Measurements from ENCODE around the gene RBBP8NL. TPM values are rescaled to one million over a fixed set of nuclear protein-coding genes. Genes with fewer than 3 reads are reported as not detected.
A peak's percentile ranks its signal among the peaks of the same experiment; 100 is the strongest.

Gene RBBP8NL
- total RNA-seq, 1 donor from 2014 or later, result 0.10 TPM

DNA sequence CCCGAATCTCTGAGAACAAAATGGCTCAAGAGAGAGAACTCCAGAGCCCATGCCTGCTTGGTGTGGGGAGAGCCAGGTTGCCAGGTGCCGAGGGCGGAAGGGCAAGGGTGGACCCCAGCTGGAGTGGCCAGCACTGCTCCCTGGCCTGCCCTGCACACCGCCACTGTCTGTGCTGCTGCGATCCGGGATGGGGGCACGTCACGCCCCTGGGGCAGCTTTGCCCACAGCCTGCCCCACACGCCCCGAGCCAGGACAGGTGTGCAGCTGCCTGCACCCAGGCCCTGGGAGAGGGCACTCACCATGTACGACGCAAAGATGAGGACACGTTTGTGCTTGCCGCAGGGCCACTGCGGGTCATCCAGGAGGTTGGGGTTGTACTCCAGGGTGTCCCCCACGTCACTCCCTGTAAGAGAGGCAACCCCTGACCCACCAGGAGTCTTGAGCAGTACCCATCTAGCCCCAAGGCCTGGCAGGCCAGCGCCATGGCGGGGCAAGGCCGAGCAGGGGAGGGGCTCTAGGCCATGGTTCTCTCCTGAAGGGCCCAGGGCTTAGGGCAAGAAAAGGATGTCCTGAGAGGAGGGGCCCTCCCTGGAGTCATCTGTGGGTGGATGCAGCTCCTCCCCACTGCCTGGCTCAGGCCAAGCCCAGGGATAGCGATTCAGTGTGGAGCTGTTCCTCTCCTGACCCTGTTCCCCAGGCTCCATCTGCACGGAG lies 34.6 kb downstream of the RBBP8NL start:
- H3K4me1 Mint-ChIP-seq (ENCODE audit: unreplicated experiment), result peaks cover 6% of the 10 kb centered on the region
- DNase-seq (ENCODE audit: low spot score), result no peak
- H3K4me3 Mint-ChIP-seq (ENCODE audit: unreplicated experiment), result no peak overlapping the region
- TF ChIP-seq, protein P1, sequence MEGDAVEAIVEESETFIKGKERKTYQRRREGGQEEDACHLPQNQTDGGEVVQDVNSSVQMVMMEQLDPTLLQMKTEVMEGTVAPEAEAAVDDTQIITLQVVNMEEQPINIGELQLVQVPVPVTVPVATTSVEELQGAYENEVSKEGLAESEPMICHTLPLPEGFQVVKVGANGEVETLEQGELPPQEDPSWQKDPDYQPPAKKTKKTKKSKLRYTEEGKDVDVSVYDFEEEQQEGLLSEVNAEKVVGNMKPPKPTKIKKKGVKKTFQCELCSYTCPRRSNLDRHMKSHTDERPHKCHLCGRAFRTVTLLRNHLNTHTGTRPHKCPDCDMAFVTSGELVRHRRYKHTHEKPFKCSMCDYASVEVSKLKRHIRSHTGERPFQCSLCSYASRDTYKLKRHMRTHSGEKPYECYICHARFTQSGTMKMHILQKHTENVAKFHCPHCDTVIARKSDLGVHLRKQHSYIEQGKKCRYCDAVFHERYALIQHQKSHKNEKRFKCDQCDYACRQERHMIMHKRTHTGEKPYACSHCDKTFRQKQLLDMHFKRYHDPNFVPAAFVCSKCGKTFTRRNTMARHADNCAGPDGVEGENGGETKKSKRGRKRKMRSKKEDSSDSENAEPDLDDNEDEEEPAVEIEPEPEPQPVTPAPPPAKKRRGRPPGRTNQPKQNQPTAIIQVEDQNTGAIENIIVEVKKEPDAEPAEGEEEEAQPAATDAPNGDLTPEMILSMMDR (IDR thresholded peaks at IDR 0.05; ENCODE audit: unreplicated experiment), result no peak
- peaks cover 10% of the 10 kb centered on the region for H3K27me3 Mint-ChIP-seq (ENCODE audit: unreplicated experiment)
- no peaks in the 10 kb centered on the region for H3K9me3 Mint-ChIP-seq (ENCODE audit: unreplicated experiment)
- H3K27ac Mint-ChIP-seq (ENCODE audit: unreplicated experiment), result no peak overlapping the region
- peaks cover 18% of the 10 kb centered on the region for H3K36me3 Mint-ChIP-seq (ENCODE audit: low read depth, unreplicated experiment)

DNA sequence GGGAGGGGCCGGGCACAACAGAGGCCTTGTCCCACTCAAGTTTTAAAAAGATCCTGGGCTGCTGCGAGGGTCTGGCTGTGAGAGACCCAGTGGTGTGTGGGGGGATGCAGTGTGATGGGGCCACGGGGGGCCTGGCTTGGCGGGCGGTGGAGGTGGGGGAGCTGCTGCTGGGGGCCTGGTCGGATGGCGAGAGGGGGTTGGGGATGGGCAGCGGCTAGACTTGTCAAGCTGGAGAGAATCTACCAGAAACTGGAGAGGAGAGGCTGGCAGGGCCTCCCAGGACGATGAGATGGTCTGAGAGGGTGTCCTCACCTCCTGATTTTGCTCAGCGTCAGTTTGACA lies 35.3 kb downstream of the RBBP8NL start:
- TF ChIP-seq, protein P1 (IDR thresholded peaks at IDR 0.05; ENCODE audit: unreplicated experiment), result no peak
- no peak for DNase-seq (ENCODE audit: low spot score)
- H3K27me3 Mint-ChIP-seq (ENCODE audit: unreplicated experiment), result peaks cover 6% of the 10 kb centered on the region
- no peaks in the 10 kb centered on the region for H3K9me3 Mint-ChIP-seq (ENCODE audit: unreplicated experiment)
- H3K4me3 Mint-ChIP-seq (ENCODE audit: unreplicated experiment), result no peak overlapping the region
- H3K4me1 Mint-ChIP-seq (ENCODE audit: unreplicated experiment), result peaks cover 11% of the 10 kb centered on the region
- H3K36me3 Mint-ChIP-seq (ENCODE audit: low read depth, unreplicated experiment), result peaks cover 18% of the 10 kb centered on the region
- H3K27ac Mint-ChIP-seq (ENCODE audit: unreplicated experiment), result no peak overlapping the region

DNA sequence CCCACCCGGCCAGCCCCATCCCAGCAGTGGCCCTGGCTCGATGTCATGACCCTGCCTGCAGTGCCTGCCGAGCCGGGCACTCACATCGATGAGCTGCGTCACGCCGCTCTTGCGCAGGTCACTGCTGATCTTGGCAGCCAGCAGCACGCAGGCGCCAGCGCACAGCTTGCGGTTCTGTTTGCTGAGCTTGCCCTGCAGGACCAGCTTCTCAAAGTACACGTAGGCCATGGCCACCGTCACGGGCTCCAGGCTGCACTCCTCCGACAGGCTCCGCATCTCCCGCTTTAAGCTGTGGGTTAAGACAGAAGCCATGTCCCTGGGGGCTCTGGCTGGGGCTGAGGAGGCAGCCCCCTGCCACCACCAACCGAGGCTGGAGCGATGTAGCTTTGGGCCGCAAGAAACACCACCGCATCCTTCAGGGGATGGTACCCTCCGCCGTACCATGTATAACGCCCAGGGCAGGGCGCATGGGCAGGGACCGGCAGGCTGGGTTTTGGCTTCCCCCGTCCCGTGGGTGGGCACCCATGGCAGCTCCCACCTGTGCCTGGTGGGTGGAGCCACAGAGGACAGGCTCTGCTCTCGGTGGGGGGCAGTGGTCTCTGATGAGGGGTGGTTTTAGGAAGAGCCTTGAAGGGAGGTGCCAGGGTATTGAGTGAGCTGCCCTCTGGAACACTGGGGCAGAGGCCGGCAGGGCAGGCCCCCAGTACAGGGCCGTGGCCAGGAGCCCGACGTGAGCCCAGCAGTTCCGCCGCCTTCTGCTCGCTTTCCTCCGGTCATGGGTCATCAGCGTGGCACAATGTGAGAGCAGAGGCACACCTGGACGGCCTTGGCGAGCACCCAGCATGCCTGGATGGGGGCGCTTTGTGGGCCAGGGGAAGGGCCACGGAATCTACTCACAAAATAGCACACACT lies 35.9 kb downstream of the RBBP8NL start:
- TF ChIP-seq, protein P1 (IDR thresholded peaks at IDR 0.05; ENCODE audit: unreplicated experiment), result no peak
- Mint-ChIP-seq H3K27ac (ENCODE audit: unreplicated experiment) (no peak overlapping the region), H3K4me3 (ENCODE audit: unreplicated experiment) (no peak overlapping the region), H3K9me3 (ENCODE audit: unreplicated experiment) (no peaks in the 10 kb centered on the region), H3K36me3 (ENCODE audit: low read depth, unreplicated experiment) (peaks cover 18% of the 10 kb centered on the region), H3K4me1 (ENCODE audit: unreplicated experiment) (peaks cover 11% of the 10 kb centered on the region), H3K27me3 (ENCODE audit: unreplicated experiment) (peaks cover 6% of the 10 kb centered on the region)
- no peak for DNase-seq (ENCODE audit: low spot score)

DNA sequence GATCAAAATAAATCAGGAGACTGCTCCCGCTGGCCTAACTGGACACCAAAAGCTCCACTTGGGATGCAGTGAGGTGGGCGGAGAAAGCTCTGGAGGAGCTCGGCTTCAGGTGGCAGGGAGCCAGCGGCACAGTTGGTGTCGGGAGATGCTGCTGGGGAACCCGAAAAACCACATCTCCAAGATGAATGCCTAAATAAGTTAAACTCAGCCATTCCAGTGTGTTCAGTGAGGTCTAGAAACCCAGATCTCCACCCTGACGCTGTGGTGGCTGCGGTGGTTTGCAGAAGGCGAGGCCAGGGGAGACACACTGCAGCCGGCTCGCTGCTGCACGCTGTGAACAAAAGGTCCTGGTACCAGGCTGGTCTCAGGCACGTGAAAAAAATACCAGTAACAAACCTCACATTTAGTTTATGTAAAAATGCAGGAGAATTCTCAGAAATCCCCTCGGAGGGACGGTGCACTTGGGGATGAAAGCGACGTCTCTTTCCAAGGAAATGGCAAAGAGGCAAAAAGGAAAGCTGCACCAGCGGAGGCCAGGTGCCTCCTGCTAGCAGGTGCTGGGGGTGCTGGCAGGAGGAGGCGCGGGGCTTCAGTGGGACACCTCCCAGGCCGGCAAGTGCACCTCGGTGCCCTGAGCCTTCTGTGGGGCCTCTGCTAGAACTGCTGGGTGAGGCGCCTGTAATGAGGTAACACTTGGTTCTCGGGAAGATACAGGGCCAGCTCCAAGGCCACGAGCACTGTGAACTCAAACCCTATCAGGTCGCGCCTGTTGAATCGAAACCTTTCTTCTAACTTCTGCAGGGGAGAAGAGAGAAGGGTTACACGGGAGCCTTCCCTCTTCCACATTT lies 36.8 kb downstream of the RBBP8NL start:
- TF ChIP-seq, protein P1 (IDR thresholded peaks at IDR 0.05; ENCODE audit: unreplicated experiment), result no peak
- H3K9me3 Mint-ChIP-seq (ENCODE audit: unreplicated experiment), result no peaks in the 10 kb centered on the region
- H3K27ac Mint-ChIP-seq (ENCODE audit: unreplicated experiment), result peak overlapping the region; percentile 72
- peaks cover 6% of the 10 kb centered on the region for H3K27me3 Mint-ChIP-seq (ENCODE audit: unreplicated experiment)
- H3K4me3 Mint-ChIP-seq (ENCODE audit: unreplicated experiment), result peak overlapping the region; percentile 44
- H3K4me1 Mint-ChIP-seq (ENCODE audit: unreplicated experiment), result peaks cover 15% of the 10 kb centered on the region
- peaks cover 18% of the 10 kb centered on the region for H3K36me3 Mint-ChIP-seq (ENCODE audit: low read depth, unreplicated experiment)
- no peak for DNase-seq (ENCODE audit: low spot score)

All from endothelial cell (in vitro differentiated cells).